IMR-90 (cell line): ENCODE measurements around the gene CGN. TPM values are rescaled to one million over a fixed set of nuclear protein-coding genes. Genes with fewer than 3 reads are reported as not detected.

Source experiments
- CHD1 ChIP-seq: IDR thresholded peaks from 2 replicates; pipeline ENCODE4 v1.6.1; 2012; ENCODE audit warnings: low read depth, low read length, improper control_type of control experiment
- FOS ChIP-seq: fragments of 150-350 bp; IDR thresholded peaks from 2 replicates; pipeline ENCODE4 v1.6.1; 2016; ENCODE audit warnings: low read depth, low read length
- MAZ ChIP-seq: IDR thresholded peaks from 2 replicates; pipeline ENCODE4 v1.6.1; 2012; ENCODE audit warnings: low read depth, mild to moderate bottlenecking, low read length, improper control_type of control experiment, moderate library complexity, borderline replicate concordance
- RCOR1 ChIP-seq: IDR thresholded peaks from 2 replicates; pipeline ENCODE4 v1.6.1; 2012; ENCODE audit warnings: mild to moderate bottlenecking, low read length, improper control_type of control experiment; ENCODE audit not compliant: insufficient replicate concordance
- polyA plus RNA-seq, 3 experiments: library from polyadenylated mRNA; depleted of rRNA; stranded (reverse); fragments of >200 nt; gene quantifications; 2 replicates each; pipeline ENCODE4 v1.2.3, GENCODE V29; 2012; ENCODE audit warnings: low replicate concordance in 1 of 3
- total RNA-seq: library from RNA; depleted of rRNA; stranded (reverse); fragments of >200 nt; gene quantifications from 2 replicates; pipeline ENCODE4 v1.2.3, GENCODE V29; 2012
- TF ChIP-seq, protein P1 (sequence below): fragments of 150-350 bp; IDR thresholded peaks from 2 replicates; pipeline ENCODE4 v1.6.1; 2017; ENCODE audit warnings: mild to moderate bottlenecking, antibody characterized with exemption, low read length, low read depth

CGN gene
- total and polyA plus RNA-seq, 2 of the 4 experiments (the other 2 are of a cell fraction) = 0.34 to 0.36 TPM

- no peak; the same call in 1 of the 2 replicates for TF ChIP-seq MAZ
- TF ChIP-seq CHD1 = no peak
- TF ChIP-seq FOS = no peak
- TF ChIP-seq RCOR1 = no peak
- TF ChIP-seq, protein P1, sequence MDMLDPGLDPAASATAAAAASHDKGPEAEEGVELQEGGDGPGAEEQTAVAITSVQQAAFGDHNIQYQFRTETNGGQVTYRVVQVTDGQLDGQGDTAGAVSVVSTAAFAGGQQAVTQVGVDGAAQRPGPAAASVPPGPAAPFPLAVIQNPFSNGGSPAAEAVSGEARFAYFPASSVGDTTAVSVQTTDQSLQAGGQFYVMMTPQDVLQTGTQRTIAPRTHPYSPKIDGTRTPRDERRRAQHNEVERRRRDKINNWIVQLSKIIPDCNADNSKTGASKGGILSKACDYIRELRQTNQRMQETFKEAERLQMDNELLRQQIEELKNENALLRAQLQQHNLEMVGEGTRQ = no peak
Observed at GRCh38 chr1:151535326-151536271, 24.4 kb downstream of the CGN start (continued).
